T-cell (primary cell): Measurements from ENCODE around the gene DYNLT2. TPM values are rescaled to one million over a fixed set of nuclear protein-coding genes. Genes with fewer than 3 reads are reported as not detected.

Experiments used
- ATAC-seq, 4 experiments: fragments of 200-7000 bp in 3 of 4; fragments of 150-1000 bp in 1 of 4; cut with Tn5 transposase; replicated peaks in 1 of 4; 1 replicate in 3 of 4; 2 replicates in 1 of 4; pipeline ENCODE4 v1.10.0; 2021; ENCODE audit warnings: moderate library complexity in 3 of 4, mild to moderate bottlenecking in 2 of 4, moderate number of reproducible peaks in 1 of 4
- CTCF ChIA-PET, 2 donors: fragments of 300-600 bp; sonication (Branson Sonifier 250); formaldehyde crosslinking; loops; one replicate each; lab custom pipeline; 2022; ENCODE audit warnings: antibody characterized with exemption in 2 of 2; lab: Charles Lee
- POLR2A ChIA-PET, 2 donors: fragments of 300-600 bp; sonication (Branson Sonifier 250); formaldehyde crosslinking; loops; one replicate each; lab custom pipeline; 2022; ENCODE audit warnings: antibody characterized with exemption in 2 of 2; lab: Charles Lee
- DNase-seq, 35 experiments: peaks; one replicate each; pipeline versions ENCODE4 v3.0.0 to v3.0.0-alpha.2; 2013 to 2023
- H3K27ac ChIP-seq: one replicate; pipeline ENCODE4 v1.5.1; 2013; ENCODE audit warnings: low read length
- H3K27me3 ChIP-seq, 2 experiments: replicated peaks in 1 of 2; 1 replicate in 1 of 2; 2 replicates in 1 of 2; pipeline versions ENCODE4 v1.6.1 to v1.7.0; 2013; ENCODE audit warnings: low read length in 1 of 2, mixed read lengths in 1 of 2; ENCODE audit not compliant: control insufficient read depth in 2 of 2, insufficient read depth in 2 of 2; ENCODE audit errors: extremely low read depth in 1 of 2
- H3K36me3 ChIP-seq, 2 donors: 1 replicate in 1 of 2; 2 replicates in 1 of 2; pipeline versions ENCODE4 v1.6.1 to v1.7.0; 2013; ENCODE audit warnings: low read length in 1 of 2; ENCODE audit not compliant: control insufficient read depth in 2 of 2, insufficient read depth in 1 of 2; ENCODE audit errors: extremely low read depth in 1 of 2
- H3K4me1 ChIP-seq, 2 experiments: 1 replicate in 1 of 2; 2 replicates in 1 of 2; pipeline versions ENCODE4 v1.6.1 to v1.7.0; 2013; ENCODE audit warnings: low read length in 2 of 2, mixed read lengths in 1 of 2; ENCODE audit not compliant: insufficient read depth in 2 of 2, control insufficient read depth in 1 of 2; ENCODE audit errors: extremely low read depth in 1 of 2
- H3K4me3 ChIP-seq, 2 donors: 1 replicate in 1 of 2; 2 replicates in 1 of 2; pipeline versions ENCODE4 v1.5.1 to v1.7.0; 2013; ENCODE audit warnings: mild to moderate bottlenecking in 2 of 2, low read length in 1 of 2, moderate library complexity in 1 of 2; ENCODE audit not compliant: control insufficient read depth in 1 of 2; ENCODE audit errors: extremely low read depth in 1 of 2
- H3K9me3 ChIP-seq: 2 replicates; pipeline ENCODE4 v1.7.0; 2013
- H3K27ac Mint-ChIP-seq, 2 donors: one replicate each; pipeline ENCODE4 v1.8.0; 2020 to 2021; ENCODE audit warnings: mild to moderate bottlenecking in 2 of 2, mixed read lengths in 2 of 2
- H3K27me3 Mint-ChIP-seq, 2 donors: one replicate each; pipeline ENCODE4 v1.8.0; 2021 to 2022; ENCODE audit warnings: mixed read lengths in 2 of 2
- H3K36me3 Mint-ChIP-seq: one replicate; pipeline ENCODE4 v1.8.0; 2021; ENCODE audit warnings: mixed read lengths
- H3K4me1 Mint-ChIP-seq, 3 donors: one replicate each; pipeline ENCODE4 v1.8.0; 2020 to 2022; ENCODE audit warnings: mixed read lengths in 3 of 3, mild to moderate bottlenecking in 1 of 3
- H3K4me3 Mint-ChIP-seq, 3 donors: one replicate each; pipeline ENCODE4 v1.8.0; 2020 to 2022; ENCODE audit warnings: mild to moderate bottlenecking in 3 of 3, mixed read lengths in 3 of 3, moderate library complexity in 3 of 3
- H3K9me3 Mint-ChIP-seq, 3 donors: one replicate each; pipeline ENCODE4 v1.8.0; 2020 to 2022; ENCODE audit warnings: mixed read lengths in 3 of 3
- WGBS: methylation state at CpG from one replicate; pipeline ENCODE4 v1.1.5; 2013; ENCODE audit warnings: missing lambda C conversion rate; ENCODE audit not compliant: insufficient coverage; 5-methylcytosine and 5-hydroxymethylcytosine counted together
- total RNA-seq, 35 experiments: library from RNA in 6 of 35; stranded (reverse) in 6 of 35; fragments of 120-200 nt in 1 of 35; gene quantifications; one replicate each; pipeline versions ENCODE4 v1.2.1 to v1.2.4 and lab custom pipeline; 2013 to 2026

The DYNLT2 gene
- total RNA-seq, 5 donors from 2014 or later (not counting 1 experiment from before 2014, with no cell fraction given): 1.9 to 3.9 (median 2.7) TPM

DNA sequence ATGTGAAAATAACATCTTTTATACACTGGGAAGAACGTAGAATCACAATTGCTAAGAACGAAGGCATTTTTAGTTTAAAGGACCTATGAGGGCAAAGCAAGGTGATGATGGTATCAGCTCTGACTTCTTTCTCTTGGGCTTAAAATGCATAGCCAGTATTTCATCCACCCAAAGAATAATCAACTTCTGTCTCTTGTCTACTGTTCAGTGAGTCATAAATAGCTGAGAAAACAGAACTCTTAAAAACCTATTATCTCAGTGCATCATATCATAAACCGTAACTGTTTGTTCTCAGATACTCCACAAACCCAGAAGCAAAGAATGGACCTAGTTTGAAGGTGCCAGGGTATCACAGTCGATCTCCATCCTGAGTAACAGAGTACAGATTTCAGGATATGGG is 32.3 kb downstream of the DYNLT2 start:
- ATAC-seq: no peak
- no peak for DNase-seq
- peak overlapping the region; percentile 66 to 80 for H3K27ac Mint-ChIP-seq
- H3K4me1 ChIP-seq: peaks cover 5 to 14% of the 10 kb centered on the region in 2 experiments
- peaks cover 0 to 27% of the 10 kb centered on the region in 2 donors for H3K36me3 ChIP-seq
- H3K27me3 Mint-ChIP-seq: no peaks in the 10 kb centered on the region
- H3K4me1 Mint-ChIP-seq: peaks cover 47 to 58% (median 49%) of the 10 kb centered on the region in 3 donors
- no peaks in the 10 kb centered on the region for H3K9me3 Mint-ChIP-seq
- ChIA-PET CTCF (interaction anchor here in 1 of 2 donors (1.2 kb wide), 1 partner anchor 9 kb away, joined by 6 read pairs; no protein-coding TSS in a partner anchor), POLR2A (interaction anchor here (1.0 to 1.2 kb wide), 2 partner anchors 9 to 16 kb away, joined by 3 read pairs; no protein-coding TSS in a partner anchor)
- H3K4me3 Mint-ChIP-seq: no peak overlapping the region
- no peaks in the 10 kb centered on the region for H3K9me3 ChIP-seq
- H3K4me3 ChIP-seq: no peak overlapping the region
- WGBS: no CpG with 5 or more reads among the region's 4 CpGs
- no peak overlapping the region for H3K27ac ChIP-seq
- peaks cover 33% of the 10 kb centered on the region for H3K36me3 Mint-ChIP-seq
- H3K27me3 ChIP-seq: no peaks in the 10 kb centered on the region

DNA sequence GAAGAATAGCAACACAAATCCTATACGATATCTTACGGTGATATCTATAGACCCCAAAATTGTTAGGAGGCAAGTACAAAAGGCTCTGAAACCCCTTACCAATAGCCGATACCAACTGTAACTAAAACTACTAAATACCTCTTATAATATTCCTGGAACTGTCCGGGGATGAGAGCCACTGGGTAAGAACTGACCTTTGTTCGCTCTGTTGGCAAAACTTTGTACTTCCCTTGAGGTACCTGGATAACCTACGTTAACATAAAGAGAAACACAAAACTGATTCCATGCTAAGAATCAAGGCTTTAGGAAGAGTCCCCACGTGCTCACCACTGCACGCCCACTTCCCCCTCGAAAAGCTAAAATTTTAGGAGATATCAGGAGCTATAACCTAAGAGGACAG is 36.8 kb downstream of the DYNLT2 start:
- peaks cover 0 to 58% of the 10 kb centered on the region in 2 donors for H3K36me3 ChIP-seq
- ChIA-PET CTCF (no interaction called here), POLR2A (interaction anchor here in 1 of 2 donors (1.0 kb wide), 1 partner anchor 10 kb away, joined by 4 read pairs; no protein-coding TSS in a partner anchor)
- no peak overlapping the region for H3K4me3 ChIP-seq
- H3K27ac ChIP-seq: no peak overlapping the region
- peaks cover 48% of the 10 kb centered on the region for H3K36me3 Mint-ChIP-seq
- 96% methylated on average over 4 of the region's 9 CpGs for WGBS
- peaks cover 0 to 3% of the 10 kb centered on the region in 2 experiments for H3K4me1 ChIP-seq
- no peaks in the 10 kb centered on the region for H3K9me3 ChIP-seq
- no peak overlapping the region for H3K27ac Mint-ChIP-seq
- H3K4me1 Mint-ChIP-seq: peaks cover 23 to 30% (median 26%) of the 10 kb centered on the region in 3 donors
- H3K27me3 ChIP-seq: no peaks in the 10 kb centered on the region
- DNase-seq (no peak), ATAC-seq (no peak)
- H3K27me3 Mint-ChIP-seq: no peaks in the 10 kb centered on the region
- no peaks in the 10 kb centered on the region for H3K9me3 Mint-ChIP-seq
- H3K4me3 Mint-ChIP-seq: no peak overlapping the region

DNA sequence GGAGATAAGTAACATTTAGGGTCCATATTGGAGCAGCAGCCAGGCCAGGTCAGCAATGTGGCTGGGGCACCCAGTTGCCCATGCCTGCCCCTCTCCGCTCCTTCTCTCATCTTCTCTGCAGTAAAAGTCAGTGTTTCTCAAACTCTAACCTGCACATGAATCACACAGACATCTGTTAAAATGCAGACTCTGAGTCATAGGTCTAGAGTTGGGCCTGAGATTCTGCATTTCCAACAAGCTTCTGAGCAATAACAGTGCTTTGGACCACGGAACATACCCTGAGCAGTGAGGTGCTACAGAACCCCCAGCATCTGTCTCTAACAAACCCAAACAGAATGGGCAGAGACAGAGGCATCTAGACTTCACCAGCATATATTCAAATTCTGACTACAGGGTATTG is 37.2 kb downstream of the DYNLT2 start:
- H3K36me3 ChIP-seq: peaks cover 0 to 60% of the 10 kb centered on the region in 2 donors
- ATAC-seq: no peak
- WGBS: 100% methylated on average over 1 of the region's 2 CpGs
- Mint-ChIP-seq H3K27ac (no peak overlapping the region), H3K4me3 (no peak overlapping the region), H3K4me1 (peaks cover 19 to 26% (median 26%) of the 10 kb centered on the region in 3 donors), H3K27me3 (no peaks in the 10 kb centered on the region), H3K36me3 (peaks cover 48% of the 10 kb centered on the region), H3K9me3 (no peaks in the 10 kb centered on the region)
- peaks cover 0 to 3% of the 10 kb centered on the region in 2 experiments for H3K4me1 ChIP-seq
- no peaks in the 10 kb centered on the region for H3K27me3 ChIP-seq
- no peak overlapping the region for H3K27ac ChIP-seq
- no peak overlapping the region for H3K4me3 ChIP-seq
- DNase-seq: no peak
- H3K9me3 ChIP-seq: no peaks in the 10 kb centered on the region
- CTCF ChIA-PET: interaction anchor here (0.5 to 0.7 kb wide), 2 partner anchors 163 to 166 kb away, joined by 5 to 6 read pairs; no protein-coding TSS in a partner anchor
- POLR2A ChIA-PET: interaction anchor here in 1 of 2 donors (0.7 to 1.0 kb wide), 2 partner anchors 10 to 126 kb away, joined by 4 read pairs; no protein-coding TSS in a partner anchor

DNA sequence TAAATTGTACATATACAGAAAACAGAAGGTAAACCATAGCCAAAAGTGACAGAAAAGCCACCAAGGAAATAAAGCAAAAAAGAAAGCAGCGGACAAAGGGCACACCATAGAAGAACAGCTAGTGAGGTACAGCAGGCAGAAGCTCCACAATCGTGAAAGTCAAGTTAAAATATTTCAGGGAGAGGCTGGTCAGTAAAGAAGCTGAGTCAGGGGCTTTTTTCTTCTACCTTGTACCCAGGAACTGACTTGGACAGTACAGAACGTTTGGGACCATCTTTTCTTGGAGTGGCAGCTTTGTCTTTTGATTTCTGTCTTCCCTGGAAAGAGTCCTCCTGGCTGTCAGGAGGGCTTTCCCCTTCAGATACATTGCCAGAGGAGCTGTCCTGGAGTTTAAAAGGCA is 41.4 kb downstream of the DYNLT2 start:
- ChIA-PET CTCF (interaction anchor here in 1 of 2 donors (1.5 kb wide), 1 partner anchor 10 kb away, joined by 6 read pairs; no protein-coding TSS in a partner anchor), POLR2A (interaction anchor here (0.6 to 1.1 kb wide), 3 partner anchors 9 to 52 kb away, joined by 3 to 7 read pairs (median 6); no protein-coding TSS in a partner anchor)
- H3K4me3 ChIP-seq: no peak overlapping the region
- DNase-seq (no peak), ATAC-seq (no peak)
- Mint-ChIP-seq H3K9me3 (no peaks in the 10 kb centered on the region), H3K36me3 (peaks cover 35% of the 10 kb centered on the region), H3K27me3 (no peaks in the 10 kb centered on the region), H3K4me3 (no peak overlapping the region), H3K27ac (peak overlapping the region in 1 of 2 donors; percentile 52), H3K4me1 (peaks cover 26 to 40% (median 36%) of the 10 kb centered on the region in 3 donors)
- no peaks in the 10 kb centered on the region for H3K27me3 ChIP-seq
- no peaks in the 10 kb centered on the region for H3K9me3 ChIP-seq
- no peak overlapping the region for H3K27ac ChIP-seq
- peaks cover 0 to 4% of the 10 kb centered on the region in 2 experiments for H3K4me1 ChIP-seq
- H3K36me3 ChIP-seq: peaks cover 0 to 44% of the 10 kb centered on the region in 2 donors
- WGBS: 80% methylated on average over 1 of the region's 3 CpGs

DNA sequence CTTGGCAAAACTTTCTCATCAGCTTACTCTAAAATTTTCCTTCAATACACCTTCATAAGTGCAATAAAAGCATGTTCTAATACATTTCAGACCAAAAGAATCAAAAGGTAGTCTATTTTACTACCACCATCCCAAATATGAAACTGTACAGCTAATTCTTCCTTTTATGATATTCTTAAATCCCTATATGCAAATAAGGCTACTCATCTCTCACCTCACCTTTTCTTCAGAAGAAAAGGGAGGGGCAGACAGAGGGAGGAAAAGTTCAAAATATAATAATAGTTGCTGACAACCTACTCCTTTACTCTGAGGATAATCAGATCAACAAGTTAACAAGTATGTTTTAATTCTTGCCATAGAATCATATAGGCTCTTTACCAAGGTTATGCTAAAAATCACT is 42.1 kb downstream of the DYNLT2 start:
- POLR2A ChIA-PET: interaction anchor here (0.6 to 1.9 kb wide), 3 partner anchors 9 to 17 kb away, joined by 3 to 7 read pairs (median 4); no protein-coding TSS in a partner anchor
- no peak overlapping the region for H3K4me3 ChIP-seq
- Mint-ChIP-seq H3K27ac (no peak overlapping the region), H3K27me3 (no peaks in the 10 kb centered on the region), H3K9me3 (no peaks in the 10 kb centered on the region), H3K4me1 (peaks cover 31 to 43% (median 43%) of the 10 kb centered on the region in 3 donors), H3K4me3 (no peak overlapping the region), H3K36me3 (peaks cover 31% of the 10 kb centered on the region)
- H3K36me3 ChIP-seq: peaks cover 0 to 38% of the 10 kb centered on the region in 2 donors
- no peak overlapping the region for H3K27ac ChIP-seq
- no peak for DNase-seq
- CTCF ChIA-PET: interaction anchor here in 1 of 2 donors (0.9 to 1.5 kb wide), 2 partner anchors 10 to 13 kb away, joined by 3 to 6 read pairs; no protein-coding TSS in a partner anchor
- H3K27me3 ChIP-seq: no peaks in the 10 kb centered on the region
- ATAC-seq: no peak
- peaks cover under 1 to 6% of the 10 kb centered on the region in 2 experiments for H3K4me1 ChIP-seq
- no peaks in the 10 kb centered on the region for H3K9me3 ChIP-seq

DNA sequence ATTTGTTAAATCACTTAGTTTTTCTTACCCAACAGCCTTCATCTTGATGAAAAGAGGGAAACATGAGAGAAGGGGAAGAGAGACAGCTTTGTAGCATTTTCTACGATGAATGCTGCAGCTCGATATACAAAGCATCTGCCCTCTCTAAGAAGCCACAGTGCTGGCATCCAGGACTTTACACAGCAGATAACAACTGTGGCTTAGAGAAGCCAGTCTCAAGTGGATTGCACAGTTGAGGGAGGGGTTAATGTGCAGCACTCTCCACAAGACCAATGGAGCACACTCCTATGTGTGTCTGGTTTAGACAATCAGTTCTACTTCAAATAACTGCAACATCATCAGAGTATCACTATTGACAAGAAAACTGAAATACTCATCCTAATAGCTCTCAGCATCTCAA is 43.6 kb downstream of the DYNLT2 start:
- H3K36me3 ChIP-seq: peaks cover 0 to 38% of the 10 kb centered on the region in 2 donors
- peaks cover 11 to 15% of the 10 kb centered on the region in 2 experiments for H3K4me1 ChIP-seq
- Mint-ChIP-seq H3K4me3 (no peak overlapping the region), H3K27me3 (no peaks in the 10 kb centered on the region), H3K27ac (no peak overlapping the region), H3K9me3 (no peaks in the 10 kb centered on the region), H3K4me1 (peaks cover 46 to 56% (median 55%) of the 10 kb centered on the region in 3 donors), H3K36me3 (peaks cover 25% of the 10 kb centered on the region)
- ChIA-PET POLR2A (interaction anchor here in 1 of 2 donors (1.9 kb wide), 1 partner anchor 14 kb away, joined by 7 read pairs; no protein-coding TSS in a partner anchor), CTCF (no interaction called here)
- DNase-seq: no peak
- H3K9me3 ChIP-seq: no peaks in the 10 kb centered on the region
- ATAC-seq: no peak
- no CpG with 5 or more reads among the region's 2 CpGs for WGBS
- no peak overlapping the region for H3K4me3 ChIP-seq
- H3K27me3 ChIP-seq: no peaks in the 10 kb centered on the region
- H3K27ac ChIP-seq: no peak overlapping the region
